ENCODE results near the gene HHAT.

HHAT gene

GRCh38 chr1:210700083-210700482 lies 371.4 kb downstream of the HHAT start:
- no peak for DNase-seq (ENCODE audit: low read depth)
- H3K4me3 ChIP-seq (ENCODE audit: low read depth, low read length), result no peak overlapping the region
- no peak for TF ChIP-seq CTCF (IDR thresholded peaks at IDR 0.05; ENCODE audit: insufficient read depth, low read depth, low read length, missing control alignments)

GRCh38 chr1:210700511-210700910 lies 371.8 kb downstream of the HHAT start:
- DNase-seq (ENCODE audit: low read depth), result no peak
- TF ChIP-seq CTCF (IDR thresholded peaks at IDR 0.05; ENCODE audit: insufficient read depth, low read depth, low read length, missing control alignments), result no peak
- H3K4me3 ChIP-seq (ENCODE audit: low read depth, low read length), result no peak overlapping the region

- no peak overlapping the region for H3K4me3 ChIP-seq (ENCODE audit: low read depth, low read length)
- TF ChIP-seq CTCF (IDR thresholded peaks at IDR 0.05; ENCODE audit: insufficient read depth, low read depth, low read length, missing control alignments), result no peak
- DNase-seq (ENCODE audit: low read depth), result no peak
Measured at GRCh38 chr1:210702506-210702905, 373.8 kb downstream of the HHAT start.

GRCh38 chr1:210703593-210703992 lies 374.9 kb downstream of the HHAT start:
- H3K4me3 ChIP-seq (ENCODE audit: low read depth, low read length), result no peak overlapping the region
- DNase-seq (ENCODE audit: low read depth), result no peak
- no peak for TF ChIP-seq CTCF (IDR thresholded peaks at IDR 0.05; ENCODE audit: insufficient read depth, low read depth, low read length, missing control alignments)

GRCh38 chr1:210705086-210705485 lies 376.4 kb downstream of the HHAT start:
- no peak for TF ChIP-seq CTCF (IDR thresholded peaks at IDR 0.05; ENCODE audit: insufficient read depth, low read depth, low read length, missing control alignments)
- H3K4me3 ChIP-seq (ENCODE audit: low read depth, low read length), result no peak overlapping the region
- DNase-seq (ENCODE audit: low read depth), result no peak

- no peak for DNase-seq (ENCODE audit: low read depth)
- no peak for TF ChIP-seq CTCF (IDR thresholded peaks at IDR 0.05; ENCODE audit: insufficient read depth, low read depth, low read length, missing control alignments)
- no peak overlapping the region for H3K4me3 ChIP-seq (ENCODE audit: low read depth, low read length)
Measured at GRCh38 chr1:210706246-210706645, 377.5 kb downstream of the HHAT start.

Measured in GM12865 (cell line).